MM.1S (cell line): Measurements from ENCODE around the gene ZNF664.

ENCODE experiments used
- DNase-seq: peaks from one replicate; pipeline ENCODE4 v3.0.0-alpha.2; 2015
- H2AFZ ChIP-seq: fragments of 300-600 bp; sonication (generic); 2 replicates; pipeline ENCODE4 v1.6.0; 2016; ENCODE audit warnings: antibody characterized with exemption, low read length
- H3F3A ChIP-seq: fragments of 300-600 bp; sonication (generic); 2 replicates; pipeline ENCODE4 v1.6.1; 2016; ENCODE audit warnings: mild to moderate bottlenecking, antibody characterized with exemption, low read length, moderate library complexity, mixed read lengths; ENCODE audit not compliant: insufficient read depth
- H3K27ac ChIP-seq: fragments of 300-600 bp; sonication (generic); 2 replicates; pipeline ENCODE4 v1.5.1; 2016; ENCODE audit warnings: mild to moderate bottlenecking, low read length
- H3K27me3 ChIP-seq: fragments of 300-600 bp; sonication (generic); replicated peaks from 2 replicates; pipeline ENCODE4 v1.6.0; 2016; ENCODE audit warnings: low read length; ENCODE audit not compliant: insufficient read depth
- H3K36me3 ChIP-seq: fragments of 300-600 bp; sonication (generic); replicated peaks from 2 replicates; pipeline ENCODE4 v1.6.1; 2016; ENCODE audit warnings: mild to moderate bottlenecking, low read length, mixed read lengths; ENCODE audit not compliant: insufficient read depth
- H3K4me1 ChIP-seq: fragments of 300-600 bp; sonication (generic); 2 replicates; pipeline ENCODE4 v1.6.1; 2016; ENCODE audit warnings: low read length, mixed read lengths
- H3K4me2 ChIP-seq: fragments of 300-600 bp; sonication (generic); 2 replicates; pipeline ENCODE4 v1.6.0; 2016; ENCODE audit warnings: low read depth, low read length
- H3K4me3 ChIP-seq: fragments of 300-600 bp; sonication (generic); 2 replicates; pipeline ENCODE4 v1.5.1; 2016; ENCODE audit warnings: low read length, mixed read lengths
- H3K79me2 ChIP-seq: fragments of 300-600 bp; sonication (generic); 2 replicates; pipeline ENCODE4 v1.6.1; 2016; ENCODE audit warnings: mixed run types, low read length, mixed read lengths
- H3K9ac ChIP-seq: fragments of 300-600 bp; sonication (generic); 2 replicates; pipeline ENCODE4 v1.6.1; 2016; ENCODE audit warnings: low read length, mixed read lengths
- H3K9me2 ChIP-seq: fragments of 300-600 bp; sonication (generic); replicated peaks from 2 replicates; pipeline ENCODE4 v1.6.1; 2016; ENCODE audit warnings: mild to moderate bottlenecking, low read length, mixed read lengths; ENCODE audit not compliant: insufficient read depth
- H3K9me3 ChIP-seq: fragments of 300-600 bp; sonication (generic); replicated peaks from 2 replicates; pipeline ENCODE4 v1.6.1; 2016; ENCODE audit warnings: mild to moderate bottlenecking, low read length, mixed read lengths; ENCODE audit not compliant: insufficient read depth
- H4K20me1 ChIP-seq: fragments of 300-600 bp; sonication (generic); 2 replicates; pipeline ENCODE4 v1.6.1; 2016; ENCODE audit warnings: mild to moderate bottlenecking, low read length, moderate library complexity, mixed read lengths; ENCODE audit not compliant: insufficient read depth
- CTCF ChIP-seq: fragments of 300-600 bp; sonication (generic); IDR thresholded peaks from 2 replicates; pipeline ENCODE4 v1.5.1; 2016; ENCODE audit warnings: antibody characterized with exemption, low read length, mixed read lengths
- EZH2 ChIP-seq: fragments of 300-600 bp; sonication (generic); optimal IDR thresholded peaks from 2 replicates; pipeline ENCODE3; 2017; ENCODE audit warnings: low read depth, mild to moderate bottlenecking, antibody characterized with exemption, low read length, mixed read lengths
- EZH2phosphoT487 ChIP-seq: fragments of 300-600 bp; sonication (generic); IDR thresholded peaks from 2 replicates; pipeline ENCODE4 v1.6.1; 2018; ENCODE audit warnings: antibody characterized with exemption, low read length

The ZNF664 gene

GRCh38 chr12:124034297-124034696 lies 61.3 kb downstream of the ZNF664 start:
- no peaks in the 10 kb centered on the region for H3K9me2 ChIP-seq
- DNase-seq, result no peak
- peaks cover 4% of the 10 kb centered on the region; the same call in 1 of the 2 replicates for H3K4me1 ChIP-seq
- no peaks in the 10 kb centered on the region for H3K27me3 ChIP-seq
- H3K4me3 ChIP-seq, result no peak overlapping the region
- H2AFZ ChIP-seq, result no peak overlapping the region
- H3F3A ChIP-seq, result no peaks in the 10 kb centered on the region
- no peaks in the 10 kb centered on the region for H4K20me1 ChIP-seq
- TF ChIP-seq EZH2 (no peak), CTCF (no peak), EZH2phosphoT487 (no peak)
- no peak overlapping the region for H3K27ac ChIP-seq
- no peak overlapping the region for H3K9ac ChIP-seq
- H3K79me2 ChIP-seq, result no peaks in the 10 kb centered on the region
- H3K36me3 ChIP-seq, result no peaks in the 10 kb centered on the region
- H3K9me3 ChIP-seq, result no peaks in the 10 kb centered on the region
- no peak overlapping the region for H3K4me2 ChIP-seq

- no peaks in the 10 kb centered on the region for H3K9me2 ChIP-seq
- TF ChIP-seq EZH2phosphoT487 (no peak), CTCF (no peak), EZH2 (no peak)
- no peak overlapping the region for H3K9ac ChIP-seq
- no peaks in the 10 kb centered on the region for H3K9me3 ChIP-seq
- no peak overlapping the region for H3K4me2 ChIP-seq
- H2AFZ ChIP-seq, result no peak overlapping the region
- no peaks in the 10 kb centered on the region for H3K36me3 ChIP-seq
- H3K27me3 ChIP-seq, result no peaks in the 10 kb centered on the region
- peaks cover 7% of the 10 kb centered on the region; the same call in 1 of the 2 replicates for H3K4me1 ChIP-seq
- no peaks in the 10 kb centered on the region for H3K79me2 ChIP-seq
- no peak for DNase-seq
- no peak overlapping the region for H3K4me3 ChIP-seq
- no peaks in the 10 kb centered on the region for H3F3A ChIP-seq
- H3K27ac ChIP-seq, result no peak overlapping the region
- no peaks in the 10 kb centered on the region for H4K20me1 ChIP-seq
These were observed 62.1 kb downstream of the ZNF664 start for GRCh38 chr12:124035163-124035562.

- Histone ChIP-seq H3F3A (no peaks in the 10 kb centered on the region), H3K4me2 (no peak overlapping the region), H4K20me1 (no peaks in the 10 kb centered on the region), H3K9me3 (no peaks in the 10 kb centered on the region), H3K36me3 (no peaks in the 10 kb centered on the region), H3K79me2 (no peaks in the 10 kb centered on the region), H3K9ac (no peak overlapping the region), H3K9me2 (no peaks in the 10 kb centered on the region), H3K27me3 (no peaks in the 10 kb centered on the region), H3K27ac (no peak overlapping the region), H2AFZ (no peak overlapping the region), H3K4me1 (peaks cover 7% of the 10 kb centered on the region; the same call in 1 of the 2 replicates), H3K4me3 (no peak overlapping the region)
- no peak for DNase-seq
- TF ChIP-seq CTCF, result no peak
- TF ChIP-seq EZH2phosphoT487, result no peak
- TF ChIP-seq EZH2, result no peak
These were observed 63.2 kb downstream of the ZNF664 start for GRCh38 chr12:124036171-124036598.
